HG03175 (cell line): ENCODE data around the gene TCF20.

Source experiments
- ATAC-seq: cut with Tn5 transposase; IDR thresholded peaks from one replicate; pipeline ENCODE4 v1.9.1; 2021; ENCODE audit warnings: mild to moderate bottlenecking, moderate library complexity; ENCODE audit not compliant: unreplicated experiment

TCF20 gene

DNA sequence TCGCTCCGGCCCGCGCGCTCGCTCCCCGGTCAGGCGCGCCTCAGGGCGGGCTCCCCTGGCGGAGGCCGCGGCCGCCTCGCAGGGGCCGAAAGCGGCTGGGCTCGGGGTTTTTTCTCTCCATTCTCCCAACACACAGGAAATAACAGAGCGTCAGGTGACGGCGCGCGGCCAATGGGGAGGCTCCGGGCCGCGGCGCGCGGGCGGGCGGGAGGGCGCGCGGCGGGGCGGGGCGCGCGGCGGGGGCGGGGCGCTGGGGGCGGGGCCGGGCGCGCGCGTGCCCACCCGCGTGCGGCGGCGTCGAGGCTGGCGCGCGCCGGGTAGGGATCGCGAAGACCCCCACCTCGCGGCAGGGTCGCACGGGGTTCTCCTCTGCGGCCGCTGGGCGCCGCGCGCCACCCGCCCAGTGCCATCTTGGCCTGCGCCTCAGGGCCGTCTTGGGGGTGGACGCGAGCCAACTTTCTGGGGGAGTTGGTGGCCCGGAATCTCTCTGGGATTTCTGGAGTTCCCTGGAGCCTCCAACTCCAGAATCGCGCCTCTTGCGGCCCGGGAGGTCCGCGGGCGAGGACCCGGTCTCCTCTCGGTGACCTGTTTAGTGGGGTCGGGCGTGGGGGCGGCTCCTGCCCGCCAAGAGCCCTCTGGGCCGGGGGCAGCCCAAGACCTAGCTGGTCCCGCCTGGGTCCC lies at the start of gene TCF20:
Gene TCF20 (minus strand): TSS at position 144 of the 681 bp plus-strand sequence. CDS start 55,348 bp downstream, outside the sequence.
- ATAC-seq, result peak; percentile 58

DNA sequence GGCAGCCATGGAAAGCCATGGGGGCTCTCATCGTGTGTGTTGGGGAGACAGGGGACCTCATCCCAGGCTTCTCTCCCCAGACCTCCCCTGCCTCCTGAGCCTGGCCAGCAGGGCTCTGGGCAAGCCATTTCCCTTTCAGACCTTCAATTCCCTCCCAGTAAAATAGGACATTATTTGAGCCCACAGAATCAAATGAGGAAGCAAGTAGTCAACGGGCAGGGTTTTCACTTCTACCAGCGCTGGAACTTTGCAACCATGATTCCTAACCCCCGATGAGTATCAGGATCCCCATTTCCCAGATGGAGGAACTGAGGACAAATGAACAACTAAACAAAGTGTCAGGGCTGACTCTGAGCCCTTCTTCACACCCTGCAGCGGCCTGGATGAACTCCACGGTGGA lies 48.9 kb upstream of the TCF20 start:
- ATAC-seq, result no peak

DNA sequence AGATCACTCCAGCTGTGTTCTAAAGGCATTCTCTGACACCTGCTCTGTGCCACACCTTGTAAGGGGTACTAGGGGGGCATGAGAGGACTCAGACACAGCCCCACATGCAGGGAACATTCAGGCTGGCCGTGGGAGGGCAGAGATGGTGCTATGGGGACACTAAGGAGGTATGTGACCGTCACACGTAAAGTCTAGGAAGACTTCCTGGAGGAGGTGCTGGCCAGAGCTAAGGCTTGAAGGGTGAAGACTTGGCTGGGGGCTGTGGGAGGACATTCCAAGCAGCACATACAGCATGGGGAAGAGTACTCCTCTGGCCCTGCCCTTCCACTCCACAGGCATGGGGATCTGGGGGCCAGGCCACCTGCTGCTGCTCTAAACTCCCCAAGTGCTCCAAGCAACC lies 48.5 kb upstream of the TCF20 start:
- ATAC-seq, result no peak

DNA sequence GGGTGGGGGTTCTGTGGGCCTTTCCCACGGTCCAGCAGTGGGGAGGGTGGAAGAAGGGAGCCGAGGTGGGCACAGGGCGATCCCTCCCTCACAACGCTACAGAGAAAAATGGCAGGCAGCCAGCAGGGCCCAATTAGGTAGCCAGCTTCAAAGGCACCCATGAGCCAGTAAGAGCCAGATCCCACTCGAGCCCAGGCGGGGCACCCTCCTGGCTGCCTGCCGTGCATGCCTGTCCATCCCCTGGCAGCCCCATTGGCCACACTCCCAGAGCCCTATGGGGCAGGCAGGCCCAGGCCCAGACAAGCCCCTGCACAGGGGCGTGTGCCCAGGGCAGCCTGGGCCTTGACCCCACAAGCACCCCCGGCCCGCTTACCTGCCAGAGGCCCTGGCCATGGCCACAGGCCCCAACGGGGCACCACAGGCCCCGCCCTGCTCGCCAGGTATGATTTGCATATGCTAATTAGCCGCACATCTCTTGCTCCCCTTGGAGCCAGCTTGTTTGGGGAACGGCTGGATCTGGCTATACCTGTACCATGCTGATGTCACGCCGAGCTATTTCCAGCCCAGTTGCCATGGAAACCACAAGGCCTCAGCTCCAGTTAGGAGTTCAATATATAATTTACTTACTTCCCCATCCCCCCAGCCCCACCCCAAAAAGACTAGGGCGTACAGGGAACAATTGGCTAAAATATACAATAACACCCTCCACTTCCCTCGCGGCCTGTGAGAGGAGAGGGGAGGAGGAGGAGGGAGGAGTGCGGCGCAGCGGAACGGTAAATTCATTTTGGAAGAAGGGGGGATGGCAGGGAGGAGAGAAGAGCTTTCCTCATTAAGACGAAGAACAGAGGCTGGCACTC lies 47.5 kb upstream of the TCF20 start:
- ATAC-seq, result no peak

DNA sequence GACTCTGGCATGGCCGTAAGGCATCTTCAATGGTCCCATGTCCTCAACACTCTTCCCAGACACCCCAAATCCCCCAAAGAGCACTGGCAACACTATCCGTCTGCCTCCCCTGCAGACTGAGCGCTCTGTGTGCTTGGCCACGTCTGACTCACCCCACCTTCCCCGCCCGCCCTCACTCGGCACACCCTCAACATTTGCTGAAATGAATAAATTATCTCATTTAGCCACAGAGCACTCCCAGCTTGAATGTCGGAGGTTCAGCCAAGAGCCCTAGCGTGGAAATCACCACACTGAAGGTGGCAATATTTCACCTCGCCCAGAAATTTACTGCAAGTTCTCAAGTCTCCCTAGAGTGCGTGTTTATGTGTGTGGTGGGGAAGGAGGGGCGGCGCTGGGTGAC lies 46.6 kb upstream of the TCF20 start:
- no peak for ATAC-seq

DNA sequence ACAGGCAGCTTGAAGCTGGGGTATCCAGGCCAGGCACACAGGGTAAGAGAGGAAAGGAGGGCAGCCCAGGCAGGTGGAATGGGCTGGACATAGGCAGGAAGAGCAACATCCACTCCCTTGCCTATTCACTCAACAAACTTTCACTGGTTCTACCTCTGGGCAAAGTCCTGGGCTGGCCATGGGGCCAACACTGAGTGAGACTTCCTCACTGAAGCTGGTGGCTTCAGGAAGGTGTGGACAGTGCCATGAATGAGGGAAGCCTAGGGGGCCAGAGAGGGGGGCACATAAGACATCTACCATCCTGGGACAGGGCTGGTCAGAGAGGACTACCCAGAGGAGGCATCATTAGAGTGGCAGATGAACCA lies 44.9 kb upstream of the TCF20 start:
- ATAC-seq, result no peak

DNA sequence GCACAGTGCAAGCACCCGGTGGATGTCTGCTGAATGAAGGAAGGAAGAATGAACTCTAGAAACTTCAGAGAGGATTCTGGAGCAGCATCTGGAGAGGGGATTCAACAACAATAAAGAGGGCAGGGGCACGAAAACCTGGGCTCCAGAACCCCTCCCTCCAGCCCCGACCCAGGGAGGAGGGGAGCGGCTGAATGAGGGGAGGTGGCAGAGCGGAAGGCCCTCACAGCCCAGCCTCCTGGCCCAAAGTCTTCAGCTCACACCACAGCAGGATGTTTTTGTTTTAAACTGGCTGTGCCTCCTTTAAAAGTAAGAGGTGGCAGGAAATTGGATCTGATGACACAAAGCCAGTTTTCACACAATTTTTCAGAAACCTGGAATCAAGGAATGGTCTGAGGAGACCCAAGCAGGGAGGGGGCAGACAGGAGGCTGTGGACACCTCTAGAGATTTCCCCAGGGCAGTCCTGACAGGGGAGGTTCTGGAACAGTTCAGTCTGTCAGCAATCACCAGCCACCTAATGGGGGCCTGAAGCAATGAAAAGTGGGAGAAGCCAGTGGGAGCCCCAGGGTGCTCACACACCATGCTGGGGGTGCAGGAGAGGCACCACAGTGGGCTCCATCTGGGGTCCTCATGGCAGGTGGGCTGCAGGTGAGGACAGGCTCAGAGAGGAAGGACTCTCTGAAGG lies 44.4 kb upstream of the TCF20 start:
- no peak for ATAC-seq

DNA sequence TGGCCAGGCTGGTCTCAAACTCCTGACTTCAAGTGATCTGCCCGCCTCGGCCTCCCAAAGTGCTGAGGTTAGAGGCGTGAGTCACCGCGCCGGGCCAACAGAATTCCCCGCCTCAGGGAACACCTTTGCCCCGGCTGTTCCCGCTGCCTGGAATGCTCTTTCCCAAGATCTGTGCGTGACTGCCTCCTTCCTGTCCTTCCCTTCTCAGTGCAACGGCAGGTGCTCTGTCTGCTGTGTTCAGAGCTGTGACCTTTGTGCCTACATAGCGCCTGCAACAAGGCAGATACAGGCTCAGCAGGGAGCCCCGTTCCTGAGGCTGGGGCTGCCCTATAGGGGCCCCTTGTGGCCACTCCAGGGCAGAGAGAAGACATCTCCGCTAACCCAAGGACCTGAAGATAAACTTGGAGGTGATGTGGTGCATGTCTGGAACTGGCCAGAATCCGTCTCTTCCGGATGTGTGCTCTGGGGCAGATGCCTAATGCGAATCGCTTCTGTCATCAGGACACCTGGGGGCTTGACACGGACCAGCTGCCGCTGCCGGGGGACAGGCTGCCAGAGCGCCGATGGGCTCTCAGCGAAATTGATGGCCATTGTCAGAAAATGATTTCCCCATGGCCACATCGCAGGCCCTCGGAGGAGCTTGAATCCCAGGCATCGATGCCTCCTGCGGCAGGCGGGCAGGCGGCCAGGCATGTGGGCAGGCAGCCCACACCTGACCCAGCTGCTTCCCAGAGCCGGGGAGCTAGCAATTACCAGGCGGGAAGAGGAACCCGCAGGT lies 43.5 kb upstream of the TCF20 start:
- no peak for ATAC-seq

DNA sequence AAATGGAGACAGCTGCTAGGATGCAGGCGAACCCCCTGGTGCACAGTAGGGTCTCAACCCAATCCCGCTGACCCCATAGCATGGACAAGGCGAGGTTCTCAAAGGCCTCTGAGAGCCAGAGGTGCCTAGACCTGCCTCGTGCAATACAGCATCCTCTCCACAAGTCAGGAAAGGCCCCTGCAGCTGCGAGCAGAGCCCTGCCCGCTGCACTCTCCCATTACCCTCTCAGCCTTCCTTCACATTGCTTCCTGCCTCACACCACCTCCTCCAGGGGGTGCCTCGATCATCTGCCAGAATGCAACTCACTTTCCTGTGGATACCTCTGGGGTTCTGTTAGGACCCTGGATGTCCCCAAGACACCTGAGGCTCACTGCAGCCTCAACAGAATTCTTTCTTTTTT lies 42.8 kb upstream of the TCF20 start:
- no peak for ATAC-seq

DNA sequence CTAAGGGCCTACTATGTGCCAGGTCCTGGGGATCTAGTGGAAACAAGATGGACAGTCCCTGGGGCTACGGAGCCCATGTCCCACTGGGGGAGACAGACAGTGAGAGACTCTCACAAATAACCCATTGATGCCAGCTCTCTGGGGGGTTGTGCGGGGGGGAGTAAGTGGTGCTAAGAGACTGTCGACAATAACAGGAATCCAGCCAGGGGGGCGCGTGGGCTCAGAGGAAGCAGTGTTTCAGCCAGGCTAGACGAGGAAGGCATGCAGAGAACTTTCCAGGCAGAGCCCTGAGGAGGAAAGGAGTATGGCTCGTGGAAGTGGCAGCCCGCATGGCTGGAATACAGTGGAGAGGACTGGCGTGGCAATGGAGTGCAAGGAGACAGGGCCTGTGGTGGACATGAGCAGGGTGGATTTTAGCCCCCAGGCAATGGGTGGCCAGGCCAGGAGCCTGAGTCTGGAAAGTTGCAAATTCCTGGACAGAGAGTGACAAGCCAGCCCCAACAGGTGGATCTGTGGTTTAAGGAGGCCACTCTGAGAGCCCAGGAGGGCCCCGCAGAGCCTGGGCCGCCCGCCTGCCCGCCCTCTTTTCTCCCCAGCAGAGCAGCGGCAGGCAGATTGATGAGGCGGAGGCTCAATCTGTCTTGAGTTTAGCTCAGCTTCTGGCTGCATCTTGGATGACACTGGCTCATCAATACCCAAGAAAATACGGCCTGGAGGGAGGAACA lies 40.0 kb upstream of the TCF20 start:
- no peak for ATAC-seq

DNA sequence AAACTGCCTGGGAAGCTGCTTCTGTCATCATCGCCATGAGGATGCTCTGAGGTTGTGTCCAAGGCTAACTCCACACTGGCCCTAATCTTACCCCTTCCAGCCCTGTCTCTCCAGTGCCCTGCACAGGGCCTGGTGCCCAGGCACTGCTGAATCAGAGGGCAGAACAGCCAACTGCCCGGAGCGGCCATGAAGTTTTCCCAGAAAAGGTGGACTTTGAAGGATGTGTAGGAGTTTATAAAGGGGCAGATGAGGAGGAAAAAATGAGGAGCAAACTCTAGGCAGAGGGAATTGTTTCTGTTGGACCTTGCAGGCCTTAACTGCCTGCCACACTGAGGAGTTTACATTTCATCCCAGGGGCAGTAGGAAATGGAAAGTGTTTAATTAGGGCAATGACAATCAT lies 39.4 kb upstream of the TCF20 start:
- ATAC-seq, result no peak

DNA sequence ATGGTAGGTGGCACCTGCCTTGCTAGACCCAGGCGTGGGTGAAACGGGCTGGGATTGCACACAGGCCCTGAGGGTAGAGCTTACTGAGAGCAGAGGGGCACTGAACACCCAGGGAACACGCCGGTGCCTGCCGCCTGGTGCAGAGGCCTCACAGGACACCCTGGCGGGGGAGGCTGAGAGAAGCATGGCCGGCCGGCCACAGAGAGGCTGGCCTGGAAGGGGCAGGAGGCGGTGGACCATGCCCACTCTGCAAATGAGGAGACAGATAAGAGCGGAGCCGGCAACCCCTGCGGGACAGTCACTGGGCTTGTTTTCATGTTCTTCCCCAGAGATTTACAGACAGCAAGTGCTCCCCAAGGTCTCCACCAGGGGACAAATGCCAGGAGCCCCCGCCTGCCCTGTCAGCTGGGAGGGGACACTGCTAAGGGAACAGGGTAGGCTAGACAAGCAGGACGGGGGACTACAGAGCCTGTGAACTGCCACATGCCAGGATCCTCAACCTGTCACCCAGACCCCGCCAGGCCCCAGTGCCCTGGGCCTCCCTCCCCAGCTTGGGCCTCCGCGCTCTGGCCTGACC lies 38.5 kb upstream of the TCF20 start:
- no peak for ATAC-seq

DNA sequence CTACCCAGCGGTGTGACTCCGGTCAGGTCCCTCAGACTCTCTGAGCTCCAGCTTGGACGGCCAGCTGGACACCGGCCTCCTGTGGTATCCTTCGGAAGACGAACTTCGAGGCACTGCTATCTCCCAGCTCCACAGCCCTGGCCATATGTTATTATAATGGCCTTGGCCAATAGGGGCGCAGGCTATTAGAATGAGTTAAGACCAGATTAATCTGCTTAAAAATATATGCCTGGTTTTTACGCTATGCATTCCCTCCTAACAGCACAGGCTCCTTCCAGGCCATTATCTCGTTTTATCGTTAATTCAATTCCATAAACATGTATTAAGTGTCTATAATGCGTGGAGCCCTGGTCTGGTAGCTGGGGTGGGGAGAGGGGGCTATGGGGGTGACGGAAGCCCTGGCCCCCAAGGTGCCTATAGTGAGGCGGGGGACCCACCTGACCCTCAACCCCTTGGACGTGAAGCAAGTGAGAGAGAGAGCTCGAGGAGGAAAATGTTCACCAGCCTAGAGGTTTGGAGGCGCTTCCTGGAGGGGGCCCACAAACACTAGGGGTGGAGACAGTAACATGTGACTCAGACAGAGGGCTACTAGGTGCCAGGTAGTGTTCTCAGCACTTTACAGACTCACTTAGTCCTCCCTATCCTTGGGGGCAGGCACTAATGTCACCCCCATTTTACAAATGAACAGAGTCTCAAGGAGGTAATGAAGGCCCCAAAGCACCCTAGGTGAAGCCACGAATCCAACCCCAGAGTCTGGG lies 37.5 kb upstream of the TCF20 start:
- no peak for ATAC-seq

DNA sequence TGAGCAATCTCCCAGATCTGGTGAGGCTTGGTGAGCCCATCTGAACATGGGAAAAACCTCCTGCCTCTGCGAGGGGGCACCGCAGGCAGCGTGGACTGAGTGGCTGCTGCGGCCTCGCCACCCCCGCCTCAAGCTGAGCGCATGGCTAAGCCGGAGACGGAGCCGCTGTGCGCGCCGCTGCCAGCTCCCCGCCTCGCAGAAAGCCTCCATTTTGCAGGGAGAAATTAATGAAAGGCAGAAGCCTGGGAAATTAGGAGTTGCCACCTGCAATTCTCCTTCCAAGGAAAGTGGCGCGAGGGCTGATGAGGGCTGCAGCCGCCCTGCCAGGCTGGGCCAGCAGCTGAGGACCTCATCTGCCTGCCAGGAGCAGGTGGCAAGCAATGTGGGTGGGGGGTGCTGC lies 35.6 kb upstream of the TCF20 start:
- ATAC-seq, result no peak

DNA sequence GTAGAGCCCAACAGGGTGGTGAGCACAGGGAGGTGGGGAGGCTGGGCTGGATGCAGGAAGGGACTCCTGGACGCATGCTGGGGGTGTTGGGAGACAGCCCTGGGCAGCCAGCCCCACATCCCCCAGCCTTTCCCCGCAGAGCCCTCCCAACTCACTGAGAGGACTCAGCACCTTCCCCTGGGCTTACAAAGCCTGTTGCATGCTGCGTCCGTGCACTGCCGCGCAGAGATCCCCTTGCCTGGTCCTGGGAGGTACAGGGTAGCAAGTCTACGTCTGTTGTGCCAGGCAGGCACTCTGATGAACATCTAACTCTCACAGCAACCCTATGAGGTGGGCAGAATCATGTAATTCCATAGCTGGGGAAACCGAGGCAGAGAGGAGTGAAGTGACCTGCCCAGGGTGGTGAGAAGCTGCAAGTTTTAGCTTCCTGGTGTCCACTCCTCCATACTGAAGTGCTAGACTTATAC lies 33.9 kb upstream of the TCF20 start:
- ATAC-seq, result no peak

DNA sequence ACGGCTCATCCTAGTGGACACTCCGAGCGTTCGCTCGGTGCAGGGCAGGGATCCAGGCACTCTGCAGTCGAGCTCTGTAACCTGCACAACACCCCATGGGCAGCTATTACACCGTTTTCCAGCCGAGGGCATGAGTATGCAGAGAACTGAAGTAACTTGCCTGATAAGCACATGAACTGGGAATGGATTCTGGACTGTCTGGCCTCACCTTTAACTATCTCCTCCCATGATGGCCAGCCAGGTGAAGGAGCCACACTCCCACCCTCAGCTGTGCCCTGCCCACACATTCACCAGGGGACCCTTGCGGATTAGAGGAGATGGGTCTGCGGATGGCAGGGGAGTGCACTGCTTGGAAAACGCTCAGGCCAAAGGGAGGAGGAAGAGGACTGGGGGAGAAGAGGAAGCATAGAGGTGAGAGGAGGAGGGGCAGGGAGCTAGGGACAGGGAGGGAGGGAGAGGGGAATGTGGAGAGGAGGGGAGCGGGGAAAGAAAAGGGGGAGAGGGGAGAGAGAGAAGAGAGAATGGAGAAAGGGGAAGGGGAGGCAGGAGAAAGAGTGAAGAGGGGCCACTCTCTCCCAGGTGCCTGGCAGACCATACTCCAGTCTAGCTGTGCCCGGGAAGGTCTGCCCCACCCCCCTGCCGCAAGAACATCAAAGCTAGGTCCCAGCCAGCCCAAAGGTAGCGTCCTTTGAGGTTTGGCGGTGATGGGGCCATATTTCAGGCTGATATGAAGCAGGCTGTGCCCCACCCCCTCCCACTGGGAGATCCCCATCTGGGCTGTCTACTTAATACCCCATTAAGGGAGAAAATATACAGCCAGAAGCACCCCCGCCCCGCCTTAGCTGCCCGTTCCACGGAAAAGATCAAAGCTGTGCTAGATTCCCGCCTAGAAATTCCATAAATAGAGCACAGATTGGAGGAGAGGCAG lies 33.2 kb upstream of the TCF20 start:
- ATAC-seq, result no peak

DNA sequence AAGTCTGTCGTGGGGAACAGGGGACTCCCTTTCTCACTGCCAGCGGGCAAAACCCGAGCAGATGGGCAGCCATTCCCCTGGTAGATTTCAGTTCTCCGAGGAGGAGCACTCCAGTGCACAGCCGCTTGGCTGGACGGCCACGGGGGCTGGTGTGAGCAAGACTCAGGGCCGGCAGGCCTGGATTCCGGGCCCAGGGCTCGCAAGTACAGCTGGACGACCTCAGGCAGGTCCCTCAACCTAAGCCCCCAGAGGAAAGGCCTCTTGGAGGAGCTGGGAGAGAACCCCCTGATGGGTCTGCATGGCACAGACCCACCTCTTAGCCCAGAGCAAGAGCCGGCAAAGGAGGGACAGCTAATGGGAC lies 31.3 kb upstream of the TCF20 start:
- ATAC-seq, result no peak

DNA sequence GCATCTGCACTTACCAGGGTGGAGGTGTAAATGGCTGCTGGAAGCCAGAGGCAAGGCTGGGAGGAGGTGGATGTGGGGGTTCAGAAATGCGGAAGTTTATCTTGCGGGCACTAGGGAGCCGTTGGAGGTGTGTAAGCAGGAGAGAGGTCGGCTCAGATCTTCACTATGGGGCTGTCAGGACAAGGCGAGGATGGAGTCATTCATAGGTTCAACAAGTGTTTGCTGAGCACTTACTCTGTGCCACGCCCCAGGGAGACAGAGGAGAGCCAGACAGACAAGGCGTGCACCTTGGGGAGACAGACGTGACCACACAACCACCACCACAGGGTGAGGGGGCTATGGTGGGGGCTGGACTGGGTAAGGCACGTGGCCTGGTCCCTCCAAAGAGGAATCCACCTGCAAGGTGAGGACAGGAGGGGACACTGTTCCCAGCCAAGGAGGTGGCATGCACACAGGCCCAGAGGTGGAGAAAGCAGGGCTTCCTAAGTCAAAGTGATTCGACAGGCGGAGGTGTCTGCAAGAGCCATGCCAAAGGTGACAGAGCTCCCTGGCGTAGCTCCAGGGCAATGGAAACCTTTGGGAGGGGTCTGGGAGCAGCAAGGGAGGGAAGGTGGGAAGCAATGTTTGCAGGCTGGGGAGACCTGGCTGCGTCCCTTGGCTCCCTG lies 30.8 kb upstream of the TCF20 start:
- ATAC-seq, result no peak
